Middle frontal gyrus (tissue), 1 donor: ENCODE measurements around the gene ZNF541.

Experiments used
- DNase-seq: peaks from one replicate; pipeline ENCODE4 v3.0.0-alpha.2; 2015; ENCODE audit warnings: low spot score; ENCODE audit errors: extremely low spot score

Gene ZNF541

GRCh38 chr19:47573071-47574026, at the start of gene ZNF541:
Gene ZNF541, minus strand, starts transcription at chr19:47573148. Its CDS starts 17,292 bp downstream, at chr19:47555856.
- DNase-seq, result peak; percentile 25

DNA sequence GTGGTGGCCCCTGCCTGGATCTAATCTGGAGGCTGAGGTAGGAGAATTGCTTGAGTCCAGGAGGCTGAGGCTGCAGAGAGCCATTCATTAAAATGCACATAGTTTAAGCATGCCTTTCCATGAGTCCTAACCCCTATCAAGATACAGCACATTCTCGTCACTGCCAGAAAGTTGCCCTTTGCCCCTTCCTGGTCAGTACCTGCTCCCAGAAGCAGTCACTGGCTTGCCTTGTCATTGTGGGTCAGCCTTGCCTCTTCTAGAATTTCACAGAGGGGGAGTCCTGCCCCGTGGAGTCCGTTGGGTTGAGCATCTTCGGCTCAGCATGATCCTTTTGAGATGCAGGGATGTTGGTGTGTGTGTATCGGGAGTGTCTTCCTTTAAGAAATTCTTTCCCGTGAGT, 46.8 kb upstream of the ZNF541 start:
- DNase-seq, result no peak

DNA sequence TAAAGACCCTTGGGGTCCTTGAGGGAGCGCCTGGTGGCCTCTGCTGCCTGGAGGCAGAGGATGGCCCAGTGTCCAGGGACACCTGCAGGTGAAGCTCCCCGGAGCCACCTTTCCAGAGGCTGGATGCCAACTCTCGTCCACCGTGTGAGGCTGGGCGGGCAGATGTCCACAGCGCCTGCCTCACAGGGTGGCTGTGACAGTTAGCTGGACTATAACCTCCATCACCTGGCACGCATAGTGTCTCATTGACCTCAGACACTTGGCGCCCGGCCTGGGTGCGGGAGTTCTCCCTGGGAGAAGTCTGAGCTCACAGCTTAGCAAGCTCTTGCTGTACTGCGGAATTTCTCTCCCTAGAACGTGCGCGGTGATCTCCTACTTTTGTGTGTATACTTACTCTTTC, 45.8 kb upstream of the ZNF541 start:
- DNase-seq, result no peak

DNA sequence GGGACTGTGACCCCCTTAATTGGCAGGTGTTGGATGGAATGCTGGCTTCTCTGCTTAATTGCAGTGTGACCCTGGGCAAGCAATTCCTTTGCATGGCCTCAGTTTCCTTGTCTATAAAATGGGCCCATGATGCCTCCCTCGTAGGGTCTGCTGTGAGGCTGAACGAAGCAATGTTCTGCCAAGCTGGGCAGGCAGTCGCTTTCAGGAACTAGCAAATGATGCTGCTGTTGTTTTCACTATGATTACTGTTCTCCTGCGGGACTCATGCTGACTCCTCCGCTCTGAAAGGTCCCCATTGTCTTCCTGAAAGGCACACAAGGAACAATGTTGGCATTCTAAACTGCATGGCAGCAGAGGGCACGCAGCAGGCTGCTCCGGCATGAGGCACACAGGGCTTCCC, 42.8 kb upstream of the ZNF541 start:
- peak; percentile 68 for DNase-seq

DNA sequence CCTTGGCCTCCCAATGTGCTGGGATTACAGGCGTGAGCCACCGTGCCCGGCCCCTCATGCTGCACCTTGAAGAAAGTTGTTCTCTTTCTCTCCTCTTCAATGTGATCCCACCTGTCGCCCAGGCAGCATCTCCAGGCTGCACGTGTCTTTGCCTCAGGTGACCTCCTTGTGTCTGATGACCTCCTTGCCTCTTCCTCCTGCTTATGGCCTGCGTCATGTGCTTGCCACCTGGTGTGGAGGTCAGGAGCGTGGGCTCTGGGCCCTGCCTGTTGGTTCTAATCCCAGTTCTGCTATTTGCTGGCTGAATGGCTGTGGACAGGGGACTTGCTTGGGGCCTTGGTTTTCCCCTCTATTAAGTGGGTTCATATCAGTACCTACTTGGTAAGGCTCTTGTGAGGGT, 42.3 kb upstream of the ZNF541 start:
- no peak for DNase-seq

DNA sequence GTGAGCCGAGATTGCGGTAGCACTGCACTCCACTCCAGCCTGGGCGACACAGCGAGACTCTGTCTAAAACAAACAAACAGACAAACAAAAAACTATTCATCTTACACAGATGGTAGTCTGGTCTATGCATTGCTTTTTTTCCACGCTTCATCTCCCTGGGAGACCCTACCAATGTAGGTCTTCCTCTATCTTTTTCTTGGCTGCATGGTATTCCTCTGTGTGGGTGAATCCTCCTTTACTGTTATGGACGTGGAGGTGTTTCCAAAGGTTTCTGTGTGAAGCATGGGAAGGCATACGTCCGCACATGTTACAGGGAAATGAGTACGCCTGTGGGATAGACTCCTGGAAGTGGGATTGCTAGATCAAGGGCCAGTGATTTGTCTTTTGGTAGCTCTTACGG, 41.6 kb upstream of the ZNF541 start:
- no peak for DNase-seq

- DNase-seq, result no peak
These were observed 41.0 kb upstream of the ZNF541 start for GRCh38 chr19:47614021-47614295.

- no peak for DNase-seq
These were observed 40.4 kb upstream of the ZNF541 start for GRCh38 chr19:47613165-47614020.

GRCh38 chr19:47610902-47611301, 38.0 kb upstream of the ZNF541 start:
- no peak for DNase-seq

DNA sequence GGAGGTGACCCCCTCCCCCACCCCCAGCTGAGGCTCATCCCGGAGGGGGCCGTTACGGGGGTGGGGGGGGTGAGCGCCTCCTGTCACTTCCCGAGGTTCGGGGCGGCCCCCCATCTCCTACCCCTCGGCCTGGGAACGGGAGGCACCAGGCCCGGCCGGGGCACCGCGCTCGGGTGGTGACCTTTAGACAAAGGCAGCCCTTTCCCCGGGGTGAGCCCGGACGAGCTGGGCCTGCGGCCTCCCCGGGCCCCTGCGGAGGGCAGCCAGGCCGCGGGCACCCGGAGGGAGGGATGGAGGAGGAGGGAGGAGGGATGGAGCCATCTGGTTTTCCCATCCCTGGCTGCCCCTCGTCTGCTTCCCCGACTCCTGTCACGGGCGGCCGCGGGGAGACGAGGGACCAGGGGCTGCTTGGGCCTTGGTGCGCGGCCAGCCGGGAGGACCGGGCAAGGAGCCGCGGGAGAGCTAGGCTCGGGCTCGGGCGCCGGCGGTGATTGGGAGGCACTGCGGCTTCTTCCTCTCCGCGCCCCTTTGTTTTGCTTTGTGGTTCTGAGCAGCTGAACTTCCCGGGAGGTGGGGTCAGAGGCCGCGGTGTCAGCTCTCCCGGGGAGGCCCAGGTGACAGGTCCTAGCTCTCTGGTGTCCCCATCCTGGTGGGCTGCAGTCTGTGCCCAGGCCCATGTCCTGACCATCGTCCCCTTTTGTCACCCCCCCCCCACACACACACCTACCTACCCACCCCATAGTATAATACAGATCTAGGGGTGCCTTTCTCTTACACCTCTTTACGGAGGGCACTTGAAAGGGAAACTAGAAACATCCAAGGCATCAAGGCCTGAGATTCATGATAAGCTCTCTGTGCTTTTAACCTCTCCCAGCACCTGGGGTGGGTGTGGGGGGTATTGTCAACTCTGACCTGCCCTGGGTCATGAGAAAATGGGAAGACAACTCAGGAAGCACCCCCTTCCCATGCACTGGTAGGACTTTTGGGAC, 37.3 kb upstream of the ZNF541 start:
- DNase-seq, result no peak

DNA sequence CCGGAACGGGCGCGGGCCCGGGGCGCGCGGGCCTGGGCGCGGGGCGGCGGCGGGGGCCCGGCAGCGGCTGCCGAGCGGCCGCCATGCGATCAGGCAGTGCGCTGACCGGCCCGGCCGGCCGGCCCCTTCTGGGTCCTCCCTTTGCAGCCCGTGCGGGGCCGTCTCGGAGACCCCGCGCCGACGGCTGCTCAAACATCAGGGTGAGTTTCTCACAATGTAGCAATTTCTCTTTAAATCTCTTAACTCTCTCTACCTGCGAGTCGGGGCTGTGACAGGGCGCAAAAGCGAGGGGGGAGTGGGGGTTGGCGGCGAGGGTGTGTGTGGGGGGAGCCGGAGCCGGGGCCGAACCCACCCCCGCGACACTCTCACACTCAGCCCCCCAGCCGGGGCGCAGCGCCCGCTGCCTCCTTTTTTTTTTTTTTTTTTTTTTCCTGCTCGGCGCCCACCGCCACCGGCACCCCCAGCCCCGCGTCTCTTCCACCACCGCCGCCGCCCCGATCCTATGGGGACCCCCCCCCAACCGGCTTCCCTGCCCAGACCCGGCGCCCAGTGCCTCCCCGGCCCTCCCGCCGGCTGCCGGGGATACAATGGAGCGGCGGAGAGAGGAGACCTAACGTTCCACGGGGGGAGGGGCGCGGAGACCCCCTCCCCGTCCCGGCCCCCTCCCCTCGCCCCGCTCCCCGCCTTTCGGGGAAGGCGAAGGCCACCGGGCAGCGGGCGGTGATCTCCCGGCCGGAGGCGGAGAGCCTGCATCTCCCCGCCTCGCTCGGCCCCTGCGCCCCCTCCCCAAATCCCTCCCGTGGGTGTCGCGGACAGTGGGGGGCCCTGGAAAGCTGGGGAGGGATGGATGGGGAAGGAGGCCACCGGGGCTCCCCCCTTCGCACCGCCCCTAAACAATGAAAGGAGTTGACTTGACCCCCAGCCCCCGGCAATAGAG, 36.3 kb upstream of the ZNF541 start, which contains the start of gene BICRA:
Gene BICRA, plus strand, starts transcription at position 166 of the 937 bp plus-strand sequence. CDS start 64,441 bp downstream, outside the sequence.
- peak; percentile 66 for DNase-seq

DNA sequence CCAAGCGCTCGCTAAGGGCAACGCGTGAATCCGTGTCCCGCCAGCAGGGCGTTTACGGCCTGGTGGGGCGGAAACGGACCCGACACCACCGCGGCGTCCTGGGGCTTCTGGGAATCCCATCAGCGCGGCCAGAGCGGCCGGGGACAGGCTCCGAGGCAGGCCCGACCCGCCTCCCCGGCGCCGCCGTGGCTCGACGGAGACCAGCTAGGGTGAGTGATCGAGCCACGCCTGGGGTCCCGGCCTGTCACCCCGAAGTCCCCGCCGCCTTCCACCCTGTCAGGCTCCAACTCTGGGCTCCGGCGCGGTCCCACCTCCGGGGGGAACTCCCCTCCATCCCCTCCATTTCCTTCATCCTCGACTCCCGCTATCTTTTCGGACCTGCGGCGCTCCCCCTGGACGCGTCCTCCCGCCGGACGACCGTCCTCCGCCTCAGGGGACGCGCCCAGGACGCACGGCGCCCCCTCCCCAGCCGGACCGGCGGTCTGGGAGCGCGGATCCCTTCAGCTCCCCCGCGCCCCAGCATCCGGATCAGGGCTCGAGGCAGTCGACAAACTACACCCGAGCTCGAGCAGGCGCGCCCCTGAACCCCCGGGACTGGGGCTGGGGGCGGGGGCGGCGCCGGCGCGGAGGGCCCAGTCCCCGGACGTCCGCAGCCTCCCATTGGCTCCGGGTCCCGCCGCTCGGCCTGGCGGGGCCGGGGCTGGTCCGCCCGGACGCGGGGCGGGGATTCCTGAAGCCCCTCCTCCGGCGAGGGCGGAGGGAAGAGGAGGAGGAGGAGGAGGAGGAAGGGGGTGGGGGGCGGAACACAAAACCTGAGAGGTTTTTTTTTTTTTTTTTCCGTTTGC, 35.3 kb upstream of the ZNF541 start:
- peak; percentile 93 for DNase-seq

DNA sequence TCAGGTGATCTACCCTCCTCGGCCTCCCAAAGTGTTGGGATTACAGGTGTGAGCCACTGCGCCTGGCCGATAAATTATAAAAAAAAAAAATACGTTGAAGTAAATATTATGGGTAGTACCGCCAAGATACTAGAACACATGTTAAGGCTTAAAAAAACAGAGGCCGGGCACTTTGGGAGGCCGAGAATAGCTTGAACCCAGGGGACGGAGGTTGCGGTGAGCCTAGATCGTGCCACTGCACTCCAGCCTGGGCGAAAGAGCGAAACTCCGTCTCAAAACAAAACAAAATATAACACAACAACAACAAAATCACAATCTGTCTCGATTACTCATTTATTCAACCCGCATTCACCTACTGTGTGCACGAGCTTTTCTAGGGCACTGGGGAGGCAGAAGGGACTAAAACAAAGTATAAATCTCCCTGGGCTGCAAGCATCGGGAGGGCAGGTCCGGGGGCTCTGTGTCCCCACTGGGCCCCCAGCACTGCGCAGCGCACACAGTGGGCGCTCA, 34.7 kb upstream of the ZNF541 start:
- DNase-seq, result no peak

DNA sequence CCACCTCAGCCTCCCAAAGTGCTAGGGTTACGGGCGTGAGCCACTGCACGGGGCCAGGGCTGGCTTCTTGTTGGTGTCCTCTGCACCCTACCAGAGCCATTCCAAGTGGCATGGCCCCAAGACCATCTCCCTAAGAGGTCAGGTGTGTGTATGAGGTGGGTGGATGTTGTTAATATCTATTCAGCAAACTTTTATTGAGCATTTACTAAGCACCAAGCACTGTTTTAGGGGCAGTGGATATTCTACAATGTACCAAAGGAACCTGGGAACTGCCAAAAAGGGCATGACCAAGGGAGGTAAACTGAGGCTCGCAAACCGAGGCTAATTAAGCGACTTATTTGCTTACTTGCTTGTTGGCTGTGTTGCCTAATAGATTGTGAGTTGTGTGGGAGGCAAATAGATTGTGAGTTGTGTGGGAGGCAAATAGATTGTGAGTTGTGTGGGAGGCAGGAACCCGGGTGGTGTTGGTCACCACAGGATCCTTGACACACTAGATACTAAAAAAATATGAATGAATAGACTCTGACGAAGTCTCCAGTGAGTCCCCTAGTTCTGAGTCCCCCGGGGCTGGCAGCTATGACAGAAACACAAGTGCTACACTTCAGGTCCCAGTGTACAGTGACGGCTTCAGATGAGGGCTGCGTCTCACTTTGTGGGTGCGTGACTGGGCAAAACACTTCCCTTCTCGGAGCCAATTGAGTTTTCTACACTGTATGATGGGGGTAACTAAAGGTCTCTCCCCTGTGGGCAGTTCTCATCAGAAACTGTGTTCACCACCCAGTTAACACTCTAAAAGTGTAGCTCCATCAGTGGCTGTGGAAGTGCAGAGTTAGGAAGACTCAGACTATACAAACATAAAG, 31.0 kb upstream of the ZNF541 start:
- no peak for DNase-seq

DNA sequence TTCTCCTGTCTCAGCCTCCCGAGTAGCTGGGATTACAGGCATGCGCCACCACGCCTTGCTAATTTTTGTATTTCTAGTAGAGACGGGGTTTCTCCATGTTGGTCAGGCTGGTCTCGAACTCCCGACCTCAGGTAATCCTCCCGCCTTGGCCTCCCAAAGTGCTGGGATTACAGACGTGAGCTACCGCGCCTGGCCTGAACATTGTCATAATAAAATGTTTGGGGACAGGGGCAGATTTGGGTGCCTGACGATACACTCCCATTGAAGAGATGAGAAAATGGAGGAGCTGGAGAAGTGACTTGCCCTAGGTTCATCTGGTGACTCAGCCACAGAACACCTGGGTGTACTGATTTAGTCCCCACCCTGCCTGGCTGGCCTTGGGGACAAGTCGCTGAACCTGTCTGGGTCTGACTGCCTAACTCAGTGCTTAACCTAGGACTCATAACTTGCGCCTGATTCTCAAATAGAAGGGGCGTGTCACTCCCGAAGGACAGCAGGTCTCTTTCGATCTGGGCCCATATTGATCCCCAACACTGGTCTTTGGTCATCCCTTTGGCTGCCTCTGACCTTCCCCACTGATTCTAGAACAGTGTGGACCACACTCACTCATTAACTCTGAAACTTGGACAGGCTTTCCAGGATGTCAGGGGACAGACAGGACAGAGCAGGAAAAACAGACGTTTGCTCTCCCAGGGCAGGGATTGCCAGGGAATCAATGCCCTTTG, 28.4 kb upstream of the ZNF541 start:
- no peak for DNase-seq

GRCh38 chr19:47600246-47601179, 27.6 kb upstream of the ZNF541 start:
- DNase-seq, result peak; percentile 98
